ENCODE data around the gene DRC7.

The DRC7 gene

DNA sequence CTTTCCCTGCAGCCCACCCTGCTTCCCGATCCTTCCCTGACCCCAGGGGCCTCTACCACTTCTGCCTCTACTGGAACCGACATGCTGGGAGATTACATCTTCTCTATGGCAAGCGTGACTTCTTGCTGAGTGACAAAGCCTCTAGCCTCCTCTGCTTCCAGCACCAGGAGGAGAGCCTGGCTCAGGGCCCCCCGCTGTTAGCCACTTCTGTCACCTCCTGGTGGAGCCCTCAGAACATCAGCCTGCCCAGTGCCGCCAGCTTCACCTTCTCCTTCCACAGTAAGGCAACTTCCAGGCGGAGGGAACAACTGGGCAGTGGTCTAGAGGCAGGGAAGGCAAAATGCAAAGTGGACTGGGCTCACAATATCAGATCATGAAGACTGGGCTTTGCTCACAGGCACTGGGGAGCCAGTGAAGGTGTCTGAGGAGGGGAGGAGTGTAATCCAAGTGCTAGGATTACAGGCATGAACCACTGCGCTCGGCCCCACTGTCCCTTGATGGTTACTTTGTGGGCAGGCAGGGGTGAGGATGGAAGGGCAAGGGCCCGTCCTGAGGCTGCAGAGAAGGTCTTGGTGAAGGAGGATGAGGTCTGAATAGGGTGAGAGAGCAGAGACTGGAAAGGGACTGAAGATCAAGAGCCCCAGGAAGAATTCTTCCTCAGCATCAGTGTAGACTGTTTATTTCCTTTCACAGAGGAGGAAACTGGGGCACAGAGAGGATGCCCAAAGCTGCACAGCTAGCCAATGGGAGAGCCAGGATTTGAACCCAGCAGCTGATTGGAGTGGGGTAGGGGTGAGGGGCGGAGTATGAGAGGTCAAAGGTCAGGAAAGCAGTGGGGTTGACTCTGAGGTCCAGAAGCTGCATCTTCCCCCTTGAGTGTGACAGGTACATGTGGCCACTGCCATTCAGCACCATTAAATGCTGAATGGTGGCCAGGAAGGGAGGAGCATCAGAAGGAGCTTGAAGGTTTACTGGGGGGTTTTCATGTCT is 43.0 kb upstream of the DRC7 start:
- no peaks in the 10 kb centered on the region for H3K36me3 ChIP-seq (ENCODE audit: control insufficient read depth, insufficient read depth, low read length)
- H3K4me1 ChIP-seq (ENCODE audit: control insufficient read depth, insufficient read depth, low read length) = peaks cover 14% of the 10 kb centered on the region
- H3K4me3 ChIP-seq (ENCODE audit: insufficient read depth, low read depth, low read length) = no peak overlapping the region
- no peak overlapping the region for H3K27ac ChIP-seq (ENCODE audit: insufficient read depth, low read depth, low read length, poor library complexity, severe bottlenecking)
- no peaks in the 10 kb centered on the region for H3K9me3 ChIP-seq (ENCODE audit: control insufficient read depth, low read length)
- 85 to 88% methylated on average over 10 of the region's 10 CpGs for WGBS, 2 experiments
- H3K27me3 ChIP-seq (ENCODE audit: control insufficient read depth, insufficient read depth, low read length, poor library complexity, severe bottlenecking) = no peaks in the 10 kb centered on the region

DNA sequence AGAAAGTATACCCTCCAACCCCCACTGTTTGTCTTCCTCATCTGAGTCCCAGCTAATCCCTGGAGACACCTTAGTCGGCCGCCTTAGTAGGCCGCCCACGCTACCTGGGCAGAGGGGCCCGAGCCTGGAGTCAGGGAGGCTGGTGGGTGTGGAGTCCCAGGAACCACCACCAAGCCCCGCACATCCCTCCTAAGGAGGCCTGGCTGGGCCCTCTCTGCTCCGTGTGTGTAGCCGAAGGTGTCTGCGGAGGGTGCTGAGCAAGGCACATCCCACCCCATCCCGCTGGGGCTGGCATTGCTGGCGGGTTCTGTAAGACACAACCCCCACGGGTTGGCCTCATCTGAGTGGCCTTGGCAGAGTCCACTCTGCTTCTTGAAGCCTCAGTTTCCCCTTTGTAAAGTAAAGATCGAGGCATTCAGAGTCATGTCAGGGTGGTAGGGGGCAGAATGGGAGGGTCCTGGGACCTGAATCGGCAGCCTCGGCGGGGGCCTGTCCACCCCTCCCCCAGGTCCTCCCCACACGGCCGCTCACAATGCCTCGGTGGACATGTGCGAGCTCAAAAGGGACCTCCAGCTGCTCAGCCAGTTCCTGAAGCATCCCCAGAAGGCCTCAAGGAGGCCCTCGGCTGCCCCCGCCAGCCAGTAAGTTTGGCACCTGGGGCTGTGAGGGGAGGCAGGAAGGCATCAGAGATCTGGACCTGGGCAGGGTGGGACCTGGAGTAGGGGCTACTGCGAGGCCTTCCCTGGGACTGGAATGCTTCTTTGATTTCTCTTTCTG is 41.7 kb upstream of the DRC7 start:
- no peaks in the 10 kb centered on the region for H3K36me3 ChIP-seq (ENCODE audit: control insufficient read depth, insufficient read depth, low read length)
- 88 to 89% methylated on average over 23 of the region's 23 CpGs for WGBS, 2 experiments
- peaks cover 14% of the 10 kb centered on the region for H3K4me1 ChIP-seq (ENCODE audit: control insufficient read depth, insufficient read depth, low read length)
- H3K27me3 ChIP-seq (ENCODE audit: control insufficient read depth, insufficient read depth, low read length, poor library complexity, severe bottlenecking) = no peaks in the 10 kb centered on the region
- no peak overlapping the region for H3K4me3 ChIP-seq (ENCODE audit: insufficient read depth, low read depth, low read length)
- H3K27ac ChIP-seq (ENCODE audit: insufficient read depth, low read depth, low read length, poor library complexity, severe bottlenecking) = no peak overlapping the region
- H3K9me3 ChIP-seq (ENCODE audit: control insufficient read depth, low read length) = no peaks in the 10 kb centered on the region

DNA sequence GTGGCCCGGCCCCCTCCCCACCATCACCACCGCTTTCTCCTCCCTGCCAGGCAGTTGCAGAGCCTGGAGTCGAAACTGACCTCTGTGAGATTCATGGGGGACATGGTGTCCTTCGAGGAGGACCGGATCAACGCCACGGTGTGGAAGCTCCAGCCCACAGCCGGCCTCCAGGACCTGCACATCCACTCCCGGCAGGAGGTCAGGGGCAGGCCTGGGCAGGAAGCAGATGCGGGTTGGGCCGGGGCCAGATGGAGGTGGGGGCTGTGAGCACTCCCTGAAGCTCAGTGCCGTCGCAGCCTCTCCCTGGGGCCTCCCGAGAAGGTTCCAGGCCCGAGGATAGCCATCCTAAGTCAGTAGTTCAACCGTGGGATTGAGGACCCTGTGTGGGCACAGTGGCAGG is 40.7 kb upstream of the DRC7 start:
- H3K36me3 ChIP-seq (ENCODE audit: control insufficient read depth, insufficient read depth, low read length) = no peaks in the 10 kb centered on the region
- 82 to 84% methylated on average over 16 of the region's 16 CpGs for WGBS, 2 experiments

DNA sequence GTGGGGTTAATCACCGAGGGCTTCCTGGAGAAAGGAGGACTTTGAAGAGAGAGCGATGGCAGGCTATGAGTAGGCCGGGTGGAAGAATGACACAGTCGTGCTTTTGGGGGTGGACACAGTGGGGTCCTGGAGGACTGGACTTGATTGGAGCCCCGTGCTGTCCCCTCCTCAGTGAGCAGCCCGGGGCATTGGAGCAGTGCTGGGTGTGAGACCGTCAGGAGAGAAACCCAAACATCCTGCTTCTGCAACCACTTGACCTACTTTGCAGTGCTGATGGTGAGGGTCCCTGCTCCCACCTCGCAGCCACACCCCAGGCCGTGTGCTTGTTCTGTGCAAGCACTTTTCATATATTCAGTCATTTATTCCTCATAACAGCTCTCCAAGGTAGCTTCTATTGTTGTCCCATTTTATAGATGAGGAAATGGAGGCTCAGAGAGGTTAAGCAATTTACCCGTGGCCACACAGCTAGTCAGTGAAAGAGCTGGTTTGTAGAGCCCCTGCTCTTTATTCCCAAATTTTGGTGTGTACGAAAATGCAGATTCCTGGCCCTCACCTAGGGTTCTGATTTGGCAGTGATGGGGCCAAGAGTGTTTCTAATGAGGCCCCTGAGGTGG is 38.2 kb upstream of the DRC7 start:
- H3K36me3 ChIP-seq (ENCODE audit: control insufficient read depth, insufficient read depth, low read length) = no peaks in the 10 kb centered on the region
- no peak overlapping the region for H3K4me3 ChIP-seq (ENCODE audit: insufficient read depth, low read depth, low read length)
- no peaks in the 10 kb centered on the region for H3K9me3 ChIP-seq (ENCODE audit: control insufficient read depth, low read length)
- H3K27me3 ChIP-seq (ENCODE audit: control insufficient read depth, insufficient read depth, low read length, poor library complexity, severe bottlenecking) = no peaks in the 10 kb centered on the region
- peaks cover 14% of the 10 kb centered on the region for H3K4me1 ChIP-seq (ENCODE audit: control insufficient read depth, insufficient read depth, low read length)
- 91 to 94% methylated on average over 11 of the region's 11 CpGs for WGBS, 2 experiments
- H3K27ac ChIP-seq (ENCODE audit: insufficient read depth, low read depth, low read length, poor library complexity, severe bottlenecking) = no peak overlapping the region

More for the DNA sequence above, 40.7 kb upstream of the DRC7 start:
- Histone ChIP-seq H3K4me3 (ENCODE audit: insufficient read depth, low read depth, low read length) (no peak overlapping the region), H3K27ac (ENCODE audit: insufficient read depth, low read depth, low read length, poor library complexity, severe bottlenecking) (no peak overlapping the region), H3K27me3 (ENCODE audit: control insufficient read depth, insufficient read depth, low read length, poor library complexity, severe bottlenecking) (no peaks in the 10 kb centered on the region), H3K9me3 (ENCODE audit: control insufficient read depth, low read length) (no peaks in the 10 kb centered on the region), H3K4me1 (ENCODE audit: control insufficient read depth, insufficient read depth, low read length) (peaks cover 14% of the 10 kb centered on the region)

DNA sequence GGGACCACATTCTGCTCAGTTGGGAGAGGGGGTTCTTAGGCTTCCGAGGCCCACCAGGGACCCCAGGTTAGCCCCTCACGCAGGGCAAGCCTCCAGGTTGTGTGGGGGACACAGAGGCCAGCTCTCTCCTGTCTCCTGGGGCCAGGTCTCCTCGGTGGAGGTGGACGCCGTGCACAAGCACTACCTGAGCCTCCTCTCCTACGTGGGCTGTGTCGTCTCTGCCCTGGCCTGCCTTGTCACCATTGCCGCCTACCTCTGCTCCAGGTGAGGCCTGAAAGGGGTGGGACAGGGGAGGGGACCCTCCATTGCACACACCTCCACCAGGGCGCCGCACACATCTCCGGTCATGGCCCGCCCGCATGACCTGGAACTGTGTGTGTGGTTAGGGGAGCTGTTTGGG is 37.4 kb upstream of the DRC7 start:
- H3K36me3 ChIP-seq (ENCODE audit: control insufficient read depth, insufficient read depth, low read length) = no peaks in the 10 kb centered on the region
- WGBS, 2 experiments = 93 to 95% methylated on average over 13 of the region's 13 CpGs
- no peak overlapping the region for H3K27ac ChIP-seq (ENCODE audit: insufficient read depth, low read depth, low read length, poor library complexity, severe bottlenecking)
- H3K9me3 ChIP-seq (ENCODE audit: control insufficient read depth, low read length) = no peaks in the 10 kb centered on the region
- H3K27me3 ChIP-seq (ENCODE audit: control insufficient read depth, insufficient read depth, low read length, poor library complexity, severe bottlenecking) = no peaks in the 10 kb centered on the region
- no peak overlapping the region for H3K4me3 ChIP-seq (ENCODE audit: insufficient read depth, low read depth, low read length)
- peaks cover 14% of the 10 kb centered on the region for H3K4me1 ChIP-seq (ENCODE audit: control insufficient read depth, insufficient read depth, low read length)

DNA sequence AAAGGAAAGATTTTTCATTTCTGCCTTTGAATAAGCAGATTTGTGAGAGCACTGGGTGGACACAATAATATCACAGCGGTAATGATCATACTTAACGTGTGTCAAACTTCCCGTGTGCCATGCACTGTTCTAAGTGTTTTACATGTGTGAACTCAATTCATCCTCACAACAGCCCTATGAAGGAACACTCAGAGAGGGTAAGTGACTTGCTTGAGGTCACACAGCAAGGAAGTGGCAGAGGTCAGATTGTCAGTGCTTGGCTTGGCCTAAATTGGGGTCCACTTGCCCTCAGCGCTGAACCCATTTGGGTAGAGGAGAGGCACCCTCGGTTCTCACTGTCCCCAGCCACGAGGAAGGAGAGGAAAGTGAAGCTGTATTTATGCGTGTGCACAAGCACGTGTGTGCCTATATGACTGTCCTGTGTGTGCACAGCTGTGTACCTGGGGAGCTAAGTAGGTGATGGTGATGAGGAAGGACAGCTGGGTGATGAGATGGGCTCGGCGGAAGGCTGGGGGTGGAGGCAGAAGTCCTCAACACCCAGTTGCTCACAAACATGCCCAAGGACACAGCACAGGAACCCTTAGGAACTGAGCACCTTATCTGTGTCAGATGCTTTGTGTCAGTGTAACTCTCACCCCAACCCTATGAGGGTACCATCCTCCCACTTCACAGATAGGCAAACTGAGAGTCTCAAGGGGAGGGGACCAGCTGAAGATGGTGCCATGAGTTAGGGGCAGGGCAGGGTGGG is 36.3 kb upstream of the DRC7 start:
- H3K36me3 ChIP-seq (ENCODE audit: control insufficient read depth, insufficient read depth, low read length) = no peaks in the 10 kb centered on the region
- H3K4me3 ChIP-seq (ENCODE audit: insufficient read depth, low read depth, low read length) = no peak overlapping the region
- H3K27me3 ChIP-seq (ENCODE audit: control insufficient read depth, insufficient read depth, low read length, poor library complexity, severe bottlenecking) = no peaks in the 10 kb centered on the region
- peaks cover 10% of the 10 kb centered on the region for H3K4me1 ChIP-seq (ENCODE audit: control insufficient read depth, insufficient read depth, low read length)
- no peaks in the 10 kb centered on the region for H3K9me3 ChIP-seq (ENCODE audit: control insufficient read depth, low read length)
- WGBS, 2 experiments = 93 to 94% methylated on average over 10 of the region's 10 CpGs
- no peak overlapping the region for H3K27ac ChIP-seq (ENCODE audit: insufficient read depth, low read depth, low read length, poor library complexity, severe bottlenecking)

DNA sequence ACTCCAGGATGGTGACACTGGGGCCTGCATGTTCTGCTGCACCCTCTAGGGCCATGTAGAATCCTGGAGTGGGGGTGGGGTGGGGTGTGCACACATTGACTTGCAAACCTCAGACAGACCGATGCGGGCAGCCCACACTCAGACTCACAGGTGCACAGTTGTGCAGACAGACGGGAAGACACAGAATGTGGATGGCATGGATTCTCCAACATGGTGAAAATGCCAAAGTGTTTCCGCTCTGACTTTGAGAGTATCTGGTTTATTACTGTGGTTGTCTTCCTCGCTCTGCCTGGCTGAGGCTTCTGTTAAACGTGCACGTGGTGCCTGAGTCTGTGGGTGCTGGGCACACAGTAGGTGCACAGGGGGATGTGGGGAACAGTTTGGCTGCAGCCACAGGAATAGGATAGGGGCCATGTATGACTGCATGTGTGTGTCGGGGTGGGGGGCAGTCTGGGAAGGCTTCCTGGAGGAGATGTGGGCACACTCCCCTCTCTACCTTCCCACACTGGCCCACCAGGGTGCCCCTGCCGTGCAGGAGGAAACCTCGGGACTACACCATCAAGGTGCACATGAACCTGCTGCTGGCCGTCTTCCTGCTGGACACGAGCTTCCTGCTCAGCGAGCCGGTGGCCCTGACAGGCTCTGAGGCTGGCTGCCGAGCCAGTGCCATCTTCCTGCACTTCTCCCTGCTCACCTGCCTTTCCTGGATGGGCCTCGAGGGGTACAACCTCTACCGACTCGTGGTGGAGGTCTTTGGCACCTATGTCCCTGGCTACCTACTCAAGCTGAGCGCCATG is 35.5 kb upstream of the DRC7 start:
- no peaks in the 10 kb centered on the region for H3K9me3 ChIP-seq (ENCODE audit: control insufficient read depth, low read length)
- no peak overlapping the region for H3K4me3 ChIP-seq (ENCODE audit: insufficient read depth, low read depth, low read length)
- WGBS, 2 experiments = 89 to 91% methylated on average over 18 to 19 of the region's 19 CpGs
- no peaks in the 10 kb centered on the region for H3K36me3 ChIP-seq (ENCODE audit: control insufficient read depth, insufficient read depth, low read length)
- H3K27me3 ChIP-seq (ENCODE audit: control insufficient read depth, insufficient read depth, low read length, poor library complexity, severe bottlenecking) = no peaks in the 10 kb centered on the region
- H3K27ac ChIP-seq (ENCODE audit: insufficient read depth, low read depth, low read length, poor library complexity, severe bottlenecking) = no peak overlapping the region
- peaks cover 2% of the 10 kb centered on the region for H3K4me1 ChIP-seq (ENCODE audit: control insufficient read depth, insufficient read depth, low read length)

DNA sequence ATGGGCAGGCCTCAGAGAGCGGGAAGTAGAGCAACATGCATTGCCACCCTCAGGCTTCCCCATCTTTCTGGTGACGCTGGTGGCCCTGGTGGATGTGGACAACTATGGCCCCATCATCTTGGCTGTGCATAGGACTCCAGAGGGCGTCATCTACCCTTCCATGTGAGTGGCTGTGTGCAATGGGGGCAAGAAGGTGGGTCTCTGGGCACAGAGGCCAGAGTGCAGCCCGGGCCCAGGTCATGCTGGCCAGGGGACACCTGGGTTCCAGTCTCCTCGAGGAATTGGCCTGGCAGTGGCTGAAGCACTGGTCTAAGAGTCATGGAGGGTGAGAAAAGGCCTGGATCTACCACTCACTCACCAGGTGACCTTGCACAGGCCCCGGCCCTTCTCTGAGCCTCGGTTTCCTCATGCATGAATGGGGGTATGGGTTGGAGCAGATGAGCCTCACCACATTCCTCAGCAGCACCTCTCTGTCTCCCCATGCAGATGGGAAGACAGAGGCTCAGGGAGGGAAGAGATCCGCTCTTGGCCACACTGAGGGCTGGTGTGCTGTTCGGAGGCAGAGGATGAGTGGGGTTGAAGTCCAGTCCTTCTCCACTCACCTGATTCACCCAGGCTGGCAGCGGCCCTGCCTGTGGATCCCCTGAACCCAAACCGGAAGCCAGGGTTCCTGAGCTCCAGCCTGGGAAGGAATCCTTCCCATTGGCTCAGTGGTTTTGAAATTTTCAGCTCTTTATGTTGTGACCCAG is 33.7 kb upstream of the DRC7 start:
- 92 to 93% methylated on average over 11 of the region's 11 CpGs for WGBS, 2 experiments
- H3K27ac ChIP-seq (ENCODE audit: insufficient read depth, low read depth, low read length, poor library complexity, severe bottlenecking) = no peak overlapping the region
- no peaks in the 10 kb centered on the region for H3K9me3 ChIP-seq (ENCODE audit: control insufficient read depth, low read length)
- H3K4me1 ChIP-seq (ENCODE audit: control insufficient read depth, insufficient read depth, low read length) = no peaks in the 10 kb centered on the region
- H3K27me3 ChIP-seq (ENCODE audit: control insufficient read depth, insufficient read depth, low read length, poor library complexity, severe bottlenecking) = no peaks in the 10 kb centered on the region
- H3K4me3 ChIP-seq (ENCODE audit: insufficient read depth, low read depth, low read length) = no peak overlapping the region
- H3K36me3 ChIP-seq (ENCODE audit: control insufficient read depth, insufficient read depth, low read length) = no peaks in the 10 kb centered on the region

DNA sequence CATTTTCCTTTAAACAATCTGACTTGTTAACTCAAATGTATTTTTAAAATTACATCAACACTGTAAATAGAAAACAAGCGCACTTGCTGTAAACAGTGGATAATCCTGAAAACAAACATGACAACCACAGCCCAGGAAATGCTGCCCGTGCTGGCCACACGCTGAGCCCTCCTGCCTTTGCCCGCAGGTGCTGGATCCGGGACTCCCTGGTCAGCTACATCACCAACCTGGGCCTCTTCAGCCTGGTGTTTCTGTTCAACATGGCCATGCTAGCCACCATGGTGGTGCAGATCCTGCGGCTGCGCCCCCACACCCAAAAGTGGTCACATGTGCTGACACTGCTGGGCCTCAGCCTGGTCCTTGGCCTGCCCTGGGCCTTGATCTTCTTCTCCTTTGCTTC is 33.1 kb upstream of the DRC7 start:
- no peaks in the 10 kb centered on the region for H3K27me3 ChIP-seq (ENCODE audit: control insufficient read depth, insufficient read depth, low read length, poor library complexity, severe bottlenecking)
- H3K36me3 ChIP-seq (ENCODE audit: control insufficient read depth, insufficient read depth, low read length) = no peaks in the 10 kb centered on the region
- no peaks in the 10 kb centered on the region for H3K4me1 ChIP-seq (ENCODE audit: control insufficient read depth, insufficient read depth, low read length)
- H3K4me3 ChIP-seq (ENCODE audit: insufficient read depth, low read depth, low read length) = no peak overlapping the region
- H3K9me3 ChIP-seq (ENCODE audit: control insufficient read depth, low read length) = no peaks in the 10 kb centered on the region
- H3K27ac ChIP-seq (ENCODE audit: insufficient read depth, low read depth, low read length, poor library complexity, severe bottlenecking) = no peak overlapping the region
- WGBS, 2 experiments = 78 to 81% methylated on average over 7 of the region's 7 CpGs

All from ectodermal cell (in vitro differentiated cells).